BLaER1 treated with 17β-estradiol and CSF1 and Interleukin-3, amounts not matched to agents 10 nM and 100 nM (cell line): ENCODE measurements around the gene PROM1.

Source experiments
- H3K27ac ChIP-seq, 11 experiments: shearing (Covaris generic); formaldehyde crosslinking; 2 replicates each; pipeline ENCODE4 v1.8.1; 2022
- H3K27me3 ChIP-seq, 11 experiments: shearing (Covaris generic); formaldehyde crosslinking; 2 replicates each; pipeline ENCODE4 v1.8.1; 2022
- H3K36me3 ChIP-seq, 11 experiments: shearing (Covaris generic); formaldehyde crosslinking; 2 replicates each; pipeline ENCODE4 v1.8.1; 2022
- H3K4me1 ChIP-seq, 10 experiments: shearing (Covaris generic); formaldehyde crosslinking; 2 replicates each; pipeline ENCODE4 v1.8.1; 2022
- H3K4me2 ChIP-seq, 11 experiments: shearing (Covaris generic); formaldehyde crosslinking; 2 replicates each; pipeline ENCODE4 v1.8.1; 2022
- H3K4me3 ChIP-seq, 10 experiments: shearing (Covaris generic); formaldehyde crosslinking; 2 replicates each; pipeline ENCODE4 v1.8.1; 2022
- H3K9ac ChIP-seq, 11 experiments: shearing (Covaris generic); formaldehyde crosslinking; 2 replicates each; pipeline ENCODE4 v1.8.1; 2022
- H3K9me3 ChIP-seq, 11 experiments: shearing (Covaris generic); formaldehyde crosslinking; replicated peaks in 1 of 11; 2 replicates each; pipeline ENCODE4 v1.8.1; 2022
- H4K20me1 ChIP-seq, 11 experiments: shearing (Covaris generic); formaldehyde crosslinking; 2 replicates each; pipeline ENCODE4 v1.8.1; 2022
- Cebpa-rat ChIP-seq, 11 experiments: shearing (Covaris generic); IDR thresholded peaks; 2 replicates each; pipeline ENCODE4 v1.8.1; 2022

PROM1 gene

GRCh38 chr4:16056681-16057385 is 27.0 kb downstream of the PROM1 start:
- Histone ChIP-seq H3K9me3 (no peaks in the 10 kb centered on the region), H3K27ac (peak overlapping the region in 8 of 11 experiments; percentile 15 to 81 (median 74); a peak in 14 of 22 replicates), H3K4me3 (no peak overlapping the region), H3K27me3 (no peaks in the 10 kb centered on the region), H3K9ac (peak overlapping the region in 1 of 11 experiments; percentile 59; a peak in 2 of 22 replicates), H4K20me1 (no peaks in the 10 kb centered on the region), H3K4me2 (peak overlapping the region; percentile 52 to 89 (median 70); a peak in 19 of 22 replicates), H3K4me1 (peaks cover 17 to 32% (median 28%) of the 10 kb centered on the region in 10 experiments), H3K36me3 (no peaks in the 10 kb centered on the region)
- no peak for TF ChIP-seq Cebpa-rat (IDR thresholded peaks at IDR 0.05)

- H3K4me1 ChIP-seq, result peaks cover 17 to 32% (median 28%) of the 10 kb centered on the region in 10 experiments
- no peaks in the 10 kb centered on the region for H4K20me1 ChIP-seq
- 0 out of 20 replicates have a peak overlapping the region, but pooled peaks of 1 of the 10 experiments have one; percentile 1 for H3K4me3 ChIP-seq
- peak overlapping the region; percentile 52 to 89 (median 70); a peak in 21 of 22 replicates for H3K4me2 ChIP-seq
- H3K36me3 ChIP-seq, result no peaks in the 10 kb centered on the region
- H3K27me3 ChIP-seq, result no peaks in the 10 kb centered on the region
- H3K27ac ChIP-seq, result peak overlapping the region in 9 of 11 experiments; percentile 26 to 81 (median 73); a peak in 18 of 22 replicates
- peak overlapping the region in 9 of 11 experiments; percentile 25 to 69 (median 59); a peak in 13 of 22 replicates for H3K9ac ChIP-seq
- no peak for TF ChIP-seq Cebpa-rat (IDR thresholded peaks at IDR 0.05)
- H3K9me3 ChIP-seq, result no peaks in the 10 kb centered on the region
Measured at GRCh38 chr4:16055873-16056272, 27.9 kb downstream of the PROM1 start.

DNA sequence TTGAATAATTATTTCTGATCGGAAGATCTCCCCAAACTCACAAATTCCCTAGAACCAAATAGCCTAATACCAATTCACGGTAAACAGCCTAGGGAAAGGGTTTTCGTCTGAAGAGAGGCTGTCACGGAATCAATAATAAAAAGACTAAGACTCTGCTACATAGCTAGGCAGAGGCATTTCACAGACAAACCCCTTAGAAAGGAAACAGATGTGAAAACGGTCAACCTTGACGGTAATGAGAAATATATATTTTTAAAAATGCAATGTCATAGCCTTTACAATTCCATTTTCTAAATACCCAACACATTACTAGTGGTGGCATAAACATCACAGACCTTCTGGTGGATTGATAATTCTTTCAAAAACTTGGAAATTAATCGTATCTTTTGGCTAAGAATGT is 28.4 kb downstream of the PROM1 start:
- 0 out of 20 replicates have a peak overlapping the region, but pooled peaks of 1 of the 10 experiments have one; percentile 1 for H3K4me3 ChIP-seq
- H3K4me2 ChIP-seq, result peak overlapping the region; percentile 52 to 89 (median 70)
- H3K27me3 ChIP-seq, result no peaks in the 10 kb centered on the region
- H3K4me1 ChIP-seq, result peaks cover 17 to 32% (median 28%) of the 10 kb centered on the region in 10 experiments
- no peaks in the 10 kb centered on the region for H3K36me3 ChIP-seq
- peak overlapping the region in 9 of 11 experiments; percentile 31 to 69 (median 59); a peak in 11 of 22 replicates for H3K9ac ChIP-seq
- H3K27ac ChIP-seq, result peak overlapping the region in 9 of 11 experiments; percentile 26 to 81 (median 73); a peak in 18 of 22 replicates
- H4K20me1 ChIP-seq, result no peaks in the 10 kb centered on the region
- no peaks in the 10 kb centered on the region for H3K9me3 ChIP-seq
- no peak for TF ChIP-seq Cebpa-rat (IDR thresholded peaks at IDR 0.05)

- peaks cover 17 to 32% (median 28%) of the 10 kb centered on the region in 10 experiments for H3K4me1 ChIP-seq
- no peak overlapping the region for H3K4me3 ChIP-seq
- H3K9me3 ChIP-seq, result no peaks in the 10 kb centered on the region
- no peak overlapping the region for H3K27ac ChIP-seq
- H4K20me1 ChIP-seq, result no peaks in the 10 kb centered on the region
- no peak overlapping the region for H3K4me2 ChIP-seq
- no peak for TF ChIP-seq Cebpa-rat (IDR thresholded peaks at IDR 0.05)
- H3K27me3 ChIP-seq, result no peaks in the 10 kb centered on the region
- H3K36me3 ChIP-seq, result no peaks in the 10 kb centered on the region
- no peak overlapping the region for H3K9ac ChIP-seq
Measured at GRCh38 chr4:16052939-16053338, 30.9 kb downstream of the PROM1 start.

DNA sequence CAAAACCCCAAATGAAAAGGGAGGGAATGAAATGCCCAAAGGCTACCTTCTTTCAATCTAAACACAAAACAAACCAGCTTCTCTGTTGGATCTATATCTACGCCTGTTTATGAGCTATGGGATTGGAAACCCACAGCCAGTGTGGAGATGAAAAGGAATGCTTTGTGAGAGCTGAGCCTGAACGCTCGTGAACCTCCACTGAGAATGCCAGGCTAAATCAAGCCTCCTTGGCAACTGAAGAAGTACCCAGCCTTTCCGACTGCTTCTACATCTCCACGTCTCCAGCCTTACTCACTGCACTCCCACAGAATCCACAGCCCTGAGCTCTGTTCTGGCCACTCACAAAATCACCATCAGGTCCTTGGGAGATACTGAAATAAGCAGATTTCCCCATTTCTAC is 31.8 kb downstream of the PROM1 start:
- no peak for TF ChIP-seq Cebpa-rat (IDR thresholded peaks at IDR 0.05)
- no peak overlapping the region for H3K4me3 ChIP-seq
- H3K9ac ChIP-seq, result no peak overlapping the region
- H3K27ac ChIP-seq, result no peak overlapping the region
- H3K4me2 ChIP-seq, result no peak overlapping the region
- H3K4me1 ChIP-seq, result peaks cover 17 to 27% (median 25%) of the 10 kb centered on the region in 10 experiments
- H3K27me3 ChIP-seq, result no peaks in the 10 kb centered on the region
- H3K36me3 ChIP-seq, result no peaks in the 10 kb centered on the region
- H3K9me3 ChIP-seq, result no peaks in the 10 kb centered on the region
- no peaks in the 10 kb centered on the region for H4K20me1 ChIP-seq

- Histone ChIP-seq H3K4me3 (no peak overlapping the region), H3K27ac (no peak overlapping the region), H3K27me3 (no peaks in the 10 kb centered on the region), H4K20me1 (no peaks in the 10 kb centered on the region), H3K4me1 (peaks cover 10 to 19% (median 17%) of the 10 kb centered on the region in 10 experiments), H3K36me3 (no peaks in the 10 kb centered on the region), H3K9me3 (no peaks in the 10 kb centered on the region), H3K9ac (no peak overlapping the region), H3K4me2 (no peak overlapping the region)
- no peak for TF ChIP-seq Cebpa-rat (IDR thresholded peaks at IDR 0.05)
Measured at GRCh38 chr4:16051132-16051531, 32.7 kb downstream of the PROM1 start.

- Histone ChIP-seq H3K27ac (no peak overlapping the region), H3K36me3 (no peaks in the 10 kb centered on the region), H3K4me1 (peaks cover 6 to 14% (median 13%) of the 10 kb centered on the region in 10 experiments), H3K4me2 (no peak overlapping the region), H3K4me3 (no peak overlapping the region), H3K9ac (no peak overlapping the region), H3K9me3 (no peaks in the 10 kb centered on the region), H4K20me1 (no peaks in the 10 kb centered on the region), H3K27me3 (no peaks in the 10 kb centered on the region)
- no peak for TF ChIP-seq Cebpa-rat (IDR thresholded peaks at IDR 0.05)
Measured at GRCh38 chr4:16050669-16051068, 33.2 kb downstream of the PROM1 start.

DNA sequence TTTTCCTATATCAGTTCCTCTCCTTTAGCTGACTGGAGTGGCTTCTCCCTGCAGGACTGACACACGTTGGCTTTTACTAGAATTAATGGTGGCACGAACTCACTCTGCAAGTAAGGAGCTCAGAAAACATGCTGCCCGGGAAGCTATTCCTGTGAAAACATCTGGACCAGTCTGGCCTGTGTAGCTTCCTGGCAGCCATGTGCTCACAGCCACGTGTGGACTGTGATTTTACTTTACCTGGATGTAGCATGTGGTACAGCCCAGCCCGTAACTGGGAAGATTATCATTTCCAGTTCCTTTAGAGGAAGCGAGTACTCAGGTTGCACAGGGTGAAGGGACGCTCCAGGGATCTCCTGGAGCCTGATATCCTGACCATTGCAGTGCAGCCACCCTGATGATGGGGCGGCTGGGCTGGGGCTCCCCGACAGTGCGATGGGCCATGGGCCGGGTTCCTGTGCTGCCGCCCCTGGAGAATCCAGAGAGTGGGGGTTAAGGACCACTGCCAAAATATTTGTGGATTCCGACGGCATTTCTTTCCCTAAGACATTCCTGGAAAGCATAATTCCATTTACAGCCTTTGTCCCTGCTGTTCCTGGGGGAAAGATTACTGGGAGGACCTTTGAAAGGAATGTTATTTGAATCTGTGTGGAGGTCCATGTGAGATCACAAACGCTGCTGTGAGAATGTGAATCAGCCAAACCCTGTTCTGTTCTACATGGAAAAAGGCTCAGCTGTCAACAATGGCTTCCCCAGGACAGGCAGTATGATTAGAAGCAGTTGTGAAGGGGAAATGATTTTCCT is 35.0 kb downstream of the PROM1 start:
- Histone ChIP-seq H3K4me2 (no peak overlapping the region), H3K27me3 (no peaks in the 10 kb centered on the region), H3K9ac (no peak overlapping the region), H3K9me3 (no peaks in the 10 kb centered on the region), H3K36me3 (no peaks in the 10 kb centered on the region), H3K4me3 (no peak overlapping the region), H4K20me1 (no peaks in the 10 kb centered on the region), H3K27ac (no peak overlapping the region), H3K4me1 (no peaks in the 10 kb centered on the region)
- no peak for TF ChIP-seq Cebpa-rat (IDR thresholded peaks at IDR 0.05)

DNA sequence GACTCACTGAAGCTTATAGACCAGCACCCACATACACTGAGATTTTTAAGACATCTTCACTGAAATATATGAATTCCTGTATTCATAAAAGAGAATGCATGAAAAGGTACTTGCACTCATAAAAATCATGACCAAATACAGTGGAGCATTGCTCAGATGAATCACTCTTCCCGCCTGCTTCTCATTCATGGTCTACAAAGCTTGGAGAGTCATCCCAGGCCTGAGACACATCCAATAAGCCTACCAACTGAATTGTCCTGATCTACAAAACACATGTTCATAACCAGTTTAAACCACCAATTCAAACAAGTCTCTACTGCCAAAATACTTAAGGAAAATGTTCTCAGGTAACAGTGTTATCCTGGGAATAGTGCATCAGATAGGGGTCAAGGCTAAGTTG is 38.1 kb downstream of the PROM1 start:
- no peak overlapping the region for H3K4me2 ChIP-seq
- H3K27ac ChIP-seq, result no peak overlapping the region
- no peaks in the 10 kb centered on the region for H4K20me1 ChIP-seq
- H3K27me3 ChIP-seq, result no peaks in the 10 kb centered on the region
- no peak overlapping the region for H3K4me3 ChIP-seq
- H3K4me1 ChIP-seq, result no peaks in the 10 kb centered on the region
- no peak overlapping the region for H3K9ac ChIP-seq
- H3K36me3 ChIP-seq, result no peaks in the 10 kb centered on the region
- TF ChIP-seq Cebpa-rat (IDR thresholded peaks at IDR 0.05), result no peak
- no peaks in the 10 kb centered on the region for H3K9me3 ChIP-seq
